ENCODE data around the gene MMD. TPM values are rescaled to one million over a fixed set of nuclear protein-coding genes. Genes with fewer than 3 reads are reported as not detected.

The MMD gene
- total and polyA plus RNA-seq, 2 of the 13 experiments (the other 11 are each of a cell fraction or from before 2014, with no cell fraction given) = 121 to 225 TPM

- TF ChIP-seq ZHX1 (CRISPR knock-in tag; IDR thresholded peaks at IDR 0.05; ENCODE audit: low read depth) (no peak), ZNF451 (CRISPR knock-in tag; IDR thresholded peaks at IDR 0.05) (no peak), ATRX (CRISPR knock-in tag; IDR thresholded peaks at IDR 0.05; ENCODE audit: borderline replicate concordance) (no peak), ZBTB7A (CRISPR knock-in tag; IDR thresholded peaks at IDR 0.05) (no peak), ZNF124 (CRISPR knock-in tag; IDR thresholded peaks at IDR 0.05) (no peak), YEATS2 (CRISPR knock-in tag; IDR thresholded peaks at IDR 0.05; ENCODE audit: borderline replicate concordance) (no peak), ZNF552 (CRISPR knock-in tag; IDR thresholded peaks at IDR 0.05; ENCODE audit: borderline replicate concordance) (no peak), SRSF4 (IDR thresholded peaks at IDR 0.05; ENCODE audit: low read depth, low read length, poor library complexity, severe bottlenecking) (no peak), ZBTB2 (CRISPR knock-in tag; IDR thresholded peaks at IDR 0.05; ENCODE audit: low read depth) (no peak), DRAP1 (CRISPR knock-in tag; IDR thresholded peaks at IDR 0.05) (no peak), ZNF891 (CRISPR knock-in tag; IDR thresholded peaks at IDR 0.05) (no peak), SMARCC2 (IDR thresholded peaks at IDR 0.05) (no peak), PRPF4 (IDR thresholded peaks at IDR 0.05; ENCODE audit: low read depth, low read length, poor library complexity, severe bottlenecking) (no peak), TRIM22 (IDR thresholded peaks at IDR 0.05) (no peak), STAT5B (CRISPR knock-in tag; IDR thresholded peaks at IDR 0.05) (no peak), BRD4 (CRISPR knock-in tag; IDR thresholded peaks at IDR 0.05) (no peak), ARID5B (CRISPR knock-in tag; IDR thresholded peaks at IDR 0.05) (peak; percentile 81; the same call in 1 of the 2 replicates), ZNF878 (CRISPR knock-in tag; IDR thresholded peaks at IDR 0.05) (no peak), ZNF83 (CRISPR knock-in tag; IDR thresholded peaks at IDR 0.05; ENCODE audit: borderline replicate concordance) (no peak), ZFYVE20 (CRISPR knock-in tag; IDR thresholded peaks at IDR 0.05; ENCODE audit: borderline replicate concordance, low read depth) (no peak)
These were observed 33.4 kb upstream of the MMD start (continued) for GRCh38 chr17:55454906-55455474.
